ENCODE data around the gene PIAS1.

DNA sequence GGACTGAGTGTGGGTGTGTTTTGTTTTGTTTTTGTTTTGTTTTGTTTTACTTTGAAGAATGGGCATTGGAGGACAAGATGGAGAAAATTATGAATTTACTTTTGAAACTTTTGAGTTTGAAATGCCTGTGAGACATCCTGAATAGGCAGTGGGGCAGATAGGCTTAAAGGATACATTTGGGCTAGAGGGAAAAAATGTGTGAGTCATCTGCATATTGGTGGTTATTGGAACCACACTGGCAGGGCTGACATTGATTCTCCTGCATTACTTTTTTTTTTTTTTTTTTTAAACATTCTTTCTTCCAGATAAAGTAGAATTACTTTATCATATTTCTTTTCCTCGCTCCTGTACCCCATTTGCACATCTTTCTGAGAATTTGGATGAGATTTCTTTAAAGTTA, 94.9 kb downstream of the PIAS1 start:
- TF ChIP-seq, protein P1, sequence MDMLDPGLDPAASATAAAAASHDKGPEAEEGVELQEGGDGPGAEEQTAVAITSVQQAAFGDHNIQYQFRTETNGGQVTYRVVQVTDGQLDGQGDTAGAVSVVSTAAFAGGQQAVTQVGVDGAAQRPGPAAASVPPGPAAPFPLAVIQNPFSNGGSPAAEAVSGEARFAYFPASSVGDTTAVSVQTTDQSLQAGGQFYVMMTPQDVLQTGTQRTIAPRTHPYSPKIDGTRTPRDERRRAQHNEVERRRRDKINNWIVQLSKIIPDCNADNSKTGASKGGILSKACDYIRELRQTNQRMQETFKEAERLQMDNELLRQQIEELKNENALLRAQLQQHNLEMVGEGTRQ (CRISPR knock-in tag; IDR thresholded peaks at IDR 0.05): no peak
- TF ChIP-seq, protein P2, sequence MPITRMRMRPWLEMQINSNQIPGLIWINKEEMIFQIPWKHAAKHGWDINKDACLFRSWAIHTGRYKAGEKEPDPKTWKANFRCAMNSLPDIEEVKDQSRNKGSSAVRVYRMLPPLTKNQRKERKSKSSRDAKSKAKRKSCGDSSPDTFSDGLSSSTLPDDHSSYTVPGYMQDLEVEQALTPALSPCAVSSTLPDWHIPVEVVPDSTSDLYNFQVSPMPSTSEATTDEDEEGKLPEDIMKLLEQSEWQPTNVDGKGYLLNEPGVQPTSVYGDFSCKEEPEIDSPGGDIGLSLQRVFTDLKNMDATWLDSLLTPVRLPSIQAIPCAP (CRISPR knock-in tag; IDR thresholded peaks at IDR 0.05): no peak
- TF ChIP-seq, protein P3, sequence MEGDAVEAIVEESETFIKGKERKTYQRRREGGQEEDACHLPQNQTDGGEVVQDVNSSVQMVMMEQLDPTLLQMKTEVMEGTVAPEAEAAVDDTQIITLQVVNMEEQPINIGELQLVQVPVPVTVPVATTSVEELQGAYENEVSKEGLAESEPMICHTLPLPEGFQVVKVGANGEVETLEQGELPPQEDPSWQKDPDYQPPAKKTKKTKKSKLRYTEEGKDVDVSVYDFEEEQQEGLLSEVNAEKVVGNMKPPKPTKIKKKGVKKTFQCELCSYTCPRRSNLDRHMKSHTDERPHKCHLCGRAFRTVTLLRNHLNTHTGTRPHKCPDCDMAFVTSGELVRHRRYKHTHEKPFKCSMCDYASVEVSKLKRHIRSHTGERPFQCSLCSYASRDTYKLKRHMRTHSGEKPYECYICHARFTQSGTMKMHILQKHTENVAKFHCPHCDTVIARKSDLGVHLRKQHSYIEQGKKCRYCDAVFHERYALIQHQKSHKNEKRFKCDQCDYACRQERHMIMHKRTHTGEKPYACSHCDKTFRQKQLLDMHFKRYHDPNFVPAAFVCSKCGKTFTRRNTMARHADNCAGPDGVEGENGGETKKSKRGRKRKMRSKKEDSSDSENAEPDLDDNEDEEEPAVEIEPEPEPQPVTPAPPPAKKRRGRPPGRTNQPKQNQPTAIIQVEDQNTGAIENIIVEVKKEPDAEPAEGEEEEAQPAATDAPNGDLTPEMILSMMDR (IDR thresholded peaks at IDR 0.05): no peak

All from WTC11 (cell line).